ENCODE data around the gene RYR2.

- TF ChIP-seq GATA2 (IDR thresholded peaks at IDR 0.05; ENCODE audit: low read depth, low read length) (no peak), GATA3 (IDR thresholded peaks at IDR 0.05; ENCODE audit: low read depth, low read length) (no peak)
Measured at GRCh38 chr1:237687804-237688203, 645.8 kb downstream of the RYR2 start.

Data from SH-SY5Y (cell line).